ENCODE data around the gene RCBTB2. TPM values are rescaled to one million over a fixed set of nuclear protein-coding genes. Genes with fewer than 3 reads are reported as not detected.
"Not testable (repeated sequence)": the region's sequence is repeated elsewhere in the genome, so short reads cannot be mapped to it uniquely, and the experiment has no call there.

The RCBTB2 gene
- total RNA-seq: 20.3 to 21.6 TPM (median 20.6 TPM) in 3 replicates

- no peak for TF ChIP-seq CTCF (IDR thresholded peaks at IDR 0.05; ENCODE audit: unreplicated experiment)
- Mint-ChIP-seq H3K4me1 (peaks cover 23% of the 10 kb centered on the region), H3K9me3 (peaks cover 10% of the 10 kb centered on the region), H3K4me3 (peak within 1 kb of the TSS; percentile 85), H3K27me3 (ENCODE audit: low read depth) (no peaks in the 10 kb centered on the region), H3K27ac (peak within 1 kb of the TSS; percentile 96), H3K36me3 (no peaks in the 10 kb centered on the region)
- peak; percentile 99 to 100 for DNase-seq (ENCODE audit: low spot score in 2 of 2, unreplicated experiment in 2 of 2)
Observed at GRCh38 chr13:48532506-48533499, at the start of gene RCBTB2. Gene RCBTB2 (minus strand): TSS chr13:48533080. CDS start chr13:48521939, 11,141 bp downstream.

- Mint-ChIP-seq H3K36me3 (no peaks in the 10 kb centered on the region), H3K27ac (no peak overlapping the region), H3K9me3 (no peaks in the 10 kb centered on the region), H3K27me3 (ENCODE audit: low read depth) (no peaks in the 10 kb centered on the region), H3K4me3 (no peak overlapping the region), H3K4me1 (peaks cover 30% of the 10 kb centered on the region)
- TF ChIP-seq CTCF (IDR thresholded peaks at IDR 0.05; ENCODE audit: unreplicated experiment): no peak
- no peak for DNase-seq (ENCODE audit: low spot score in 2 of 2, unreplicated experiment in 2 of 2)
Observed at GRCh38 chr13:48582084-48582483, 49.2 kb upstream of the RCBTB2 start.

GRCh38 chr13:48580896-48581295 lies 48.0 kb upstream of the RCBTB2 start:
- H3K9me3 Mint-ChIP-seq: no peaks in the 10 kb centered on the region
- H3K4me1 Mint-ChIP-seq: peaks cover 21% of the 10 kb centered on the region
- no peak for DNase-seq (ENCODE audit: low spot score in 2 of 2, unreplicated experiment in 2 of 2)
- no peak overlapping the region for H3K4me3 Mint-ChIP-seq
- no peak overlapping the region for H3K27ac Mint-ChIP-seq
- H3K27me3 Mint-ChIP-seq (ENCODE audit: low read depth): no peaks in the 10 kb centered on the region
- TF ChIP-seq CTCF (IDR thresholded peaks at IDR 0.05; ENCODE audit: unreplicated experiment): no peak
- no peaks in the 10 kb centered on the region for H3K36me3 Mint-ChIP-seq

GRCh38 chr13:48580185-48580803 lies 47.4 kb upstream of the RCBTB2 start:
- Mint-ChIP-seq H3K4me1 (peaks cover 17% of the 10 kb centered on the region), H3K27me3 (ENCODE audit: low read depth) (no peaks in the 10 kb centered on the region), H3K9me3 (no peaks in the 10 kb centered on the region), H3K27ac (no peak overlapping the region), H3K36me3 (no peaks in the 10 kb centered on the region), H3K4me3 (no peak overlapping the region)
- TF ChIP-seq CTCF (IDR thresholded peaks at IDR 0.05; ENCODE audit: unreplicated experiment): peak; percentile 81
- peak; percentile 31 to 79 for DNase-seq (ENCODE audit: low spot score in 2 of 2, unreplicated experiment in 2 of 2)

- not testable (repeated sequence) for H3K4me3 Mint-ChIP-seq; DNase-seq (ENCODE audit: low spot score in 2 of 2, unreplicated experiment in 2 of 2); H3K27me3 Mint-ChIP-seq (ENCODE audit: low read depth); H3K9me3 Mint-ChIP-seq; H3K27ac Mint-ChIP-seq; H3K36me3 Mint-ChIP-seq
- H3K4me1 Mint-ChIP-seq: peaks cover 16% of the 10 kb centered on the region
Observed at GRCh38 chr13:48579919-48580180, 47.0 kb upstream of the RCBTB2 start.

Measured in mesothelial cell of epicardium (in vitro differentiated cells).